ENCODE measurements around the gene TFRC.
"Not testable (repeated sequence)": the region's sequence is repeated elsewhere in the genome, so short reads cannot be mapped to it uniquely, and the experiment has no call there.

GRCh38 chr3:196026059-196026458, 55.8 kb downstream of the TFRC start:
- not testable (repeated sequence) for TF ChIP-seq CTCF, POLR2A (IDR thresholded peaks at IDR 0.05)
